ENCODE measurements around the gene CORO6. TPM values are rescaled to one million over a fixed set of nuclear protein-coding genes. Genes with fewer than 3 reads are reported as not detected.

Gene CORO6
- total and polyA plus RNA-seq, 2 of the 4 experiments (the other 2 are of a cell fraction): 3.4 to 7.6 TPM

- no peak for TF ChIP-seq RCOR1 (IDR thresholded peaks at IDR 0.05; ENCODE audit: insufficient replicate concordance, low read length)
These were observed 1.8 kb downstream of the CORO6 start (continued) for GRCh38 chr17:29620779-29621500.

- Histone ChIP-seq H3K4me2 (ENCODE audit: low read depth, low read length) (no peak overlapping the region), H2BK120ac (ENCODE audit: low read depth, low read length) (peak overlapping the region; percentile 24; the same call in 1 of the 2 replicates), H3K56ac (ENCODE audit: extremely low read depth, insufficient read depth, low read length) (no peak overlapping the region), H2AK9ac (replicated peaks; ENCODE audit: low read depth, low read length, poor library complexity) (peak overlapping the region; percentile 83), H3K27me3 (ENCODE audit: control insufficient read depth, insufficient read depth, low read length) (no peaks in the 10 kb centered on the region; the same call in 1 of the 2 replicates), H3K9ac (ENCODE audit: low read depth, low read length) (no peak overlapping the region), H3K4me1 (ENCODE audit: control insufficient read depth, insufficient read depth, low read length) (peaks cover 15% of the 10 kb centered on the region), H4K91ac (ENCODE audit: insufficient read depth, low read depth, low read length) (no peak overlapping the region), H4K8ac (ENCODE audit: low read depth in 2 of 2, low read length in 2 of 2) (0 out of 4 replicates have a peak overlapping the region, but pooled peaks of 1 of the 2 experiments have one; percentile 26), H3K23ac (ENCODE audit: low read depth, low read length) (no peak overlapping the region), H4K5ac (ENCODE audit: low read depth, low read length) (no peak overlapping the region), H2AFZ (replicated peaks; ENCODE audit: low read length, poor library complexity) (peak overlapping the region; percentile 61), H3K9me1 (ENCODE audit: insufficient read depth, low read length) (peaks cover 22% of the 10 kb centered on the region), H3K4me3 (ENCODE audit: insufficient read depth, low read depth, low read length) (no peak overlapping the region), H2BK5ac (ENCODE audit: low read depth, low read length, poor library complexity, severe bottlenecking) (no peak overlapping the region), H3K14ac (replicated peaks; ENCODE audit: low read depth, low read length) (peak overlapping the region; percentile 58; the same call in 1 of the 2 replicates), H3K79me1 (ENCODE audit: low read depth in 1 of 2, low read length in 2 of 2) (peaks cover 0 to 22% of the 10 kb centered on the region in 2 experiments; a peak in 1 of 4 replicates), H2BK15ac (ENCODE audit: low read depth, low read length) (no peak overlapping the region), H3K4ac (ENCODE audit: low read depth, low read length) (peak overlapping the region; percentile 46; the same call in 1 of the 2 replicates), H4K20me1 (ENCODE audit: insufficient read depth, low read length) (peaks cover 9% of the 10 kb centered on the region; the same call in 1 of the 2 replicates), H3K9me3 (ENCODE audit: control insufficient read depth, insufficient read depth, low read length) (no peaks in the 10 kb centered on the region), H2AK5ac (ENCODE audit: low read depth, low read length) (peak overlapping the region; percentile 4; the same call in 1 of the 2 replicates), H2BK20ac (ENCODE audit: low read depth, low read length) (no peak overlapping the region), H3K18ac (ENCODE audit: low read depth, low read length) (no peak overlapping the region), H3K27ac (ENCODE audit: insufficient read depth, low read length) (no peak overlapping the region), H3K36me3 (ENCODE audit: control insufficient read depth, insufficient read depth, low read length) (no peaks in the 10 kb centered on the region; the same call in 1 of the 2 replicates)
- DNase-seq: peak; percentile 47
- ATAC-seq (ENCODE audit: low read depth): no peak
- 80% methylated on average over 1 of the region's 4 CpGs; no CpG with 5 or more reads in 1 of the 2 experiments for WGBS, 2 experiments (ENCODE audit: extremely low coverage in 2 of 2, insufficient read length in 1 of 2)
- BruUV-seq (replicated peaks): no TSS peak
- ChIA-PET POLR2A (ENCODE audit: unreplicated experiment) (no interaction called here), CTCF (interaction anchor here (0.6 kb wide), 1 partner anchor 242 kb away, joined by 6 read pairs; no protein-coding TSS in a partner anchor)
- dilution Hi-C loops (cut with HindIII; ENCODE audit: low sequenced_read_pairs, unreplicated experiment): no loop called here
- TF ChIP-seq MAFK (IDR thresholded peaks at IDR 0.05; ENCODE audit: low read depth, low read length) (no peak), POLR2A (IDR thresholded peaks at IDR 0.05; ENCODE audit: low read depth, low read length) (no peak), USF2 (IDR thresholded peaks at IDR 0.05; ENCODE audit: low read depth, low read length) (no peak), RFX5 (IDR thresholded peaks at IDR 0.05; ENCODE audit: low read depth, low read length) (no peak), CEBPB (IDR thresholded peaks at IDR 0.05; ENCODE audit: low read depth, low read length) (no peak)
- intact Hi-C loops (cut with micrococcal nuclease): no loop called here
- in situ Hi-C loops (cut with MboI; ENCODE audit: low sequenced_read_pairs): no loop called here
These were observed 2.4 kb downstream of the CORO6 start for GRCh38 chr17:29620271-29620670.
